ENCODE results near the gene CIP2A.

CIP2A gene

GRCh38 chr3:108590460-108590859 lies 1.2 kb upstream of the CIP2A start:
- TF ChIP-seq, protein P1, sequence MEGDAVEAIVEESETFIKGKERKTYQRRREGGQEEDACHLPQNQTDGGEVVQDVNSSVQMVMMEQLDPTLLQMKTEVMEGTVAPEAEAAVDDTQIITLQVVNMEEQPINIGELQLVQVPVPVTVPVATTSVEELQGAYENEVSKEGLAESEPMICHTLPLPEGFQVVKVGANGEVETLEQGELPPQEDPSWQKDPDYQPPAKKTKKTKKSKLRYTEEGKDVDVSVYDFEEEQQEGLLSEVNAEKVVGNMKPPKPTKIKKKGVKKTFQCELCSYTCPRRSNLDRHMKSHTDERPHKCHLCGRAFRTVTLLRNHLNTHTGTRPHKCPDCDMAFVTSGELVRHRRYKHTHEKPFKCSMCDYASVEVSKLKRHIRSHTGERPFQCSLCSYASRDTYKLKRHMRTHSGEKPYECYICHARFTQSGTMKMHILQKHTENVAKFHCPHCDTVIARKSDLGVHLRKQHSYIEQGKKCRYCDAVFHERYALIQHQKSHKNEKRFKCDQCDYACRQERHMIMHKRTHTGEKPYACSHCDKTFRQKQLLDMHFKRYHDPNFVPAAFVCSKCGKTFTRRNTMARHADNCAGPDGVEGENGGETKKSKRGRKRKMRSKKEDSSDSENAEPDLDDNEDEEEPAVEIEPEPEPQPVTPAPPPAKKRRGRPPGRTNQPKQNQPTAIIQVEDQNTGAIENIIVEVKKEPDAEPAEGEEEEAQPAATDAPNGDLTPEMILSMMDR (conservative IDR thresholded peaks at IDR 0.05) = no peak
- TF ChIP-seq ZFX (IDR thresholded peaks at IDR 0.05) = no peak
- H3K27ac ChIP-seq = no peak overlapping the region

DNA sequence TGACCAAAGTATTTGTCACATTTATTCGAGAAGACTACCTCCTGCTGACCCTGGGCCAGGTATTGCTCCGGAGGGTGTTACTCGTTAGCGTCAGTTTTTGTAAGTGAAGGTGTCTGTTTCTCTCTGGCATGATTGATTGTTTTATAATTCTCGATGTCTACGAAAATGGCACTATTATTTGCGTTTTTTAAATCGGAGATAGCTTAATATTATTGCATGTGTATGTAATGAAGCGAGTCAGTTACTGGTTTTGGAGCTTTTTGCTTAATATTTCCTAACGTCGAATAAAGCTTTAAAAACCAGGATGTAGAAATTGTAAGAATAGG lies 723 bp upstream of the CIP2A start:
- TF ChIP-seq, protein P1 (conservative IDR thresholded peaks at IDR 0.05) = no peak
- no peak for TF ChIP-seq ZFX (IDR thresholded peaks at IDR 0.05)
- peak overlapping the region; percentile 89 for H3K27ac ChIP-seq

- TF ChIP-seq, protein P1 (conservative IDR thresholded peaks at IDR 0.05) = no peak
- no peak for TF ChIP-seq ZFX (IDR thresholded peaks at IDR 0.05)
- peak overlapping the region; percentile 89 for H3K27ac ChIP-seq
These were observed 637 bp downstream of the CIP2A start for GRCh38 chr3:108588601-108589000.

- TF ChIP-seq, protein P1 (conservative IDR thresholded peaks at IDR 0.05) = no peak
- TF ChIP-seq ZFX (IDR thresholded peaks at IDR 0.05) = no peak
- H3K27ac ChIP-seq = no peak overlapping the region
These were observed 11.2 kb downstream of the CIP2A start for GRCh38 chr3:108578064-108578463.

- TF ChIP-seq, protein P1 (conservative IDR thresholded peaks at IDR 0.05) = no peak
- TF ChIP-seq ZFX (IDR thresholded peaks at IDR 0.05) = no peak
- H3K27ac ChIP-seq = no peak overlapping the region
These were observed 19.9 kb downstream of the CIP2A start for GRCh38 chr3:108569336-108569735.

- TF ChIP-seq, protein P1 (conservative IDR thresholded peaks at IDR 0.05) = no peak
- TF ChIP-seq ZFX (IDR thresholded peaks at IDR 0.05) = no peak
- no peak overlapping the region for H3K27ac ChIP-seq
These were observed 22.6 kb downstream of the CIP2A start for GRCh38 chr3:108566599-108566998.

DNA sequence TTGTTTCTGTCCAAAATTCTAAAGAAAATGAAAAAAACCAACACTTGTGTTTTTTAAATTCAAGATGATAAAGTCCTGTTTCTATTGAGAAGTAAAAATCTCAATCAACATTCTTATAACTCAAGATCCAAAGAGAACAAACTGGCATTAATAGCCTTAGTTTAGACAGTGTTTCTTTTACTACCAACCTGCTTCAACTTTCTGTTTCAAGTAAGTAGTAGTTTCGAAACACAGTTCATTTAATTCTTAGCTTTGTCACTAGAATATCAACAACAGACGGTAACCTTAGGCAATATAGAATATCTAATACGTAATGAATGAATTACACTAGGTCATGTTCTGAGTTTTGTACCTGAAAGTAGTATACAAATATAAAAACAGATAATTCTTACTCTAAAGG lies 23.7 kb downstream of the CIP2A start:
- TF ChIP-seq, protein P1 (conservative IDR thresholded peaks at IDR 0.05) = no peak
- TF ChIP-seq ZFX (IDR thresholded peaks at IDR 0.05) = no peak
- H3K27ac ChIP-seq = no peak overlapping the region

Measured in C4-2B (cell line).